K562 treated with DMSO at 1 percent for 48 hours (cell line): Measurements from ENCODE around the gene ABCB8. TPM values are rescaled to one million over a fixed set of nuclear protein-coding genes. Genes with fewer than 3 reads are reported as not detected.

ENCODE experiments used
- total RNA-seq: library from RNA; unstranded; fragments of 300-600 nt; gene quantifications from 2 replicates; pipeline ENCODE4 v1.2.3, GENCODE V29; 2022; ENCODE audit warnings: low replicate concordance; ENCODE audit errors: extremely low read depth

The ABCB8 gene
- not detected in 2 replicates for total RNA-seq

GRCh38 chr7:151028131-151028947 lies at the start of gene ABCB8:
Gene ABCB8, plus strand, starts transcription at chr7:151028450. Its CDS starts 66 bp downstream, at chr7:151028516.

GRCh38 chr7:150990416-150991186 lies 37.6 kb upstream of the ABCB8 start, which contains the start of gene NOS3:
Gene NOS3, plus strand, starts transcription at chr7:150991017. Its CDS starts 2,787 bp downstream, at chr7:150993804.

GRCh38 chr7:151024435-151025056 lies 3.7 kb upstream of the ABCB8 start, which contains the start of gene ATG9B:
Gene ATG9B, minus strand, starts transcription at chr7:151024494. Its CDS starts 71 bp downstream, at chr7:151024423.

GRCh38 chr7:151047976-151048815 lies 19.9 kb downstream of the ABCB8 start, which contains the start of gene ASIC3:
Gene ASIC3, plus strand, starts transcription at chr7:151048531. Its CDS starts 355 bp downstream, at chr7:151048886.

GRCh38 chr7:151057506-151057988 lies 29.3 kb downstream of the ABCB8 start, which contains the start of gene CDK5:
Gene CDK5, minus strand, starts transcription at chr7:151057897. Its CDS starts 49 bp downstream, at chr7:151057848.

GRCh38 chr7:151059367-151060112 lies 31.3 kb downstream of the ABCB8 start, which contains the start of gene SLC4A2:
Gene SLC4A2, plus strand, starts transcription at chr7:151059589. Its CDS starts 2,399 bp downstream, at chr7:151061988.

GRCh38 chr7:151080522-151081169 lies 52.4 kb downstream of the ABCB8 start, which contains the start of gene FASTK:
Gene FASTK, minus strand, starts transcription at chr7:151080809. Its CDS starts 43 bp downstream, at chr7:151080766.

GRCh38 chr7:151083071-151083823 lies 55.0 kb downstream of the ABCB8 start, which contains the start of gene TMUB1:
Gene TMUB1, minus strand, starts transcription at chr7:151083493. Its CDS starts 930 bp downstream, at chr7:151082563.

GRCh38 chr7:151085691-151086620 lies 57.7 kb downstream of the ABCB8 start, which contains the start of gene AGAP3:
Gene AGAP3, plus strand, starts transcription at chr7:151086475. Its CDS starts 267 bp downstream, at chr7:151086742.

Other genes starting within 250 kb of the ABCB8 start
- gene TMEM176B, start 228.1 kb upstream of the ABCB8 start, total RNA-seq, result not detected in 2 replicates
- not detected in 2 replicates for gene TMEM176A, start 227.7 kb upstream of the ABCB8 start, total RNA-seq
- not detected in 2 replicates for gene AOC1, start 175.9 kb upstream of the ABCB8 start, total RNA-seq
- not detected in 2 replicates for gene KCNH2, start 50.1 kb upstream of the ABCB8 start, total RNA-seq
- gene NOS3, start 37.4 kb upstream of the ABCB8 start, total RNA-seq, result not detected in 2 replicates
- gene ATG9B, start 4.0 kb upstream of the ABCB8 start, total RNA-seq, result not detected in 2 replicates
- not detected in 2 replicates for gene ASIC3, start 20.1 kb downstream of the ABCB8 start, total RNA-seq
- not detected in 2 replicates for gene CDK5, start 29.4 kb downstream of the ABCB8 start, total RNA-seq
- gene SLC4A2, start 31.1 kb downstream of the ABCB8 start, total RNA-seq, result 232 TPM in 1 of 2 replicates, not detected in the other
- gene FASTK, start 52.4 kb downstream of the ABCB8 start, total RNA-seq, result not detected in 2 replicates
- gene TMUB1, start 55.0 kb downstream of the ABCB8 start, total RNA-seq, result not detected in 2 replicates
- gene AGAP3, start 58.0 kb downstream of the ABCB8 start, total RNA-seq, result not detected in 2 replicates
- gene GBX1, start 139.2 kb downstream of the ABCB8 start, total RNA-seq, result not detected in 2 replicates
- gene ASB10, start 158.8 kb downstream of the ABCB8 start, total RNA-seq, result not detected in 2 replicates
- not detected in 2 replicates for gene H2BK1, start 182.0 kb downstream of the ABCB8 start, total RNA-seq
- gene ABCF2, start 198.8 kb downstream of the ABCB8 start, total RNA-seq, result not detected in 2 replicates
- not detected in 2 replicates for gene CHPF2, start 204.0 kb downstream of the ABCB8 start, total RNA-seq
- not detected in 2 replicates for gene SMARCD3, start 220.2 kb downstream of the ABCB8 start, total RNA-seq